Measurements from ENCODE around the gene DIMT1. TPM values are rescaled to one million over a fixed set of nuclear protein-coding genes. Genes with fewer than 3 reads are reported as not detected.
A peak's percentile ranks its signal among the peaks of the same experiment; 100 is the strongest.

The DIMT1 gene
- total RNA-seq (10 to 100 TPM in 1 of 2 donors, 1 to 10 TPM in 1; 8.8 to 12.6 TPM), polyA plus RNA-seq (10 to 100 TPM in 1 of 2 donors, 1 to 10 TPM in 1; 7.9 to 10.8 TPM)

GRCh38 chr5:62403411-62404250, at the start of gene DIMT1:
Gene DIMT1 (minus strand): TSS chr5:62403905. CDS start chr5:62403772, 133 bp downstream.
- no peaks in the 10 kb centered on the region for H3K9me3 ChIP-seq (ENCODE audit: control insufficient read depth in 4 of 4, low read length in 3 of 4)
- H3K27ac ChIP-seq (ENCODE audit: low read depth in 1 of 2, low read length in 2 of 2): peak within 1 kb of the TSS; percentile 94 to 98
- TF ChIP-seq RAD21 (IDR thresholded peaks at IDR 0.05) (no peak), SP1 (IDR thresholded peaks at IDR 0.05) (peak; percentile 85), EGR1 (IDR thresholded peaks at IDR 0.05; ENCODE audit: low read depth in 2 of 2) (peak; percentile 42 to 67), GABPA (IDR thresholded peaks at IDR 0.05 in 1 of 2, conservative IDR thresholded peaks at IDR 0.05 in 1 of 2) (peak in 1 of 2 donors; percentile 74), HNF4A (conservative IDR thresholded peaks at IDR 0.05) (peak; percentile 58 to 71), ZBTB33 (IDR thresholded peaks at IDR 0.05) (peak; percentile 66), RXRA (IDR thresholded peaks at IDR 0.05) (peak in 1 of 2 donors; percentile 28), CTCF (IDR thresholded peaks at IDR 0.05; ENCODE audit: low read depth, low read length, missing input control) (peak; percentile 0), ATF3 (IDR thresholded peaks at IDR 0.05) (no peak), FOXA1 (IDR thresholded peaks at IDR 0.05) (peak; percentile 59), MAX (IDR thresholded peaks at IDR 0.05) (peak; percentile 90), FOXA2 (IDR thresholded peaks at IDR 0.05) (no peak), NR2F2 (IDR thresholded peaks at IDR 0.05) (no peak), YY1 (IDR thresholded peaks at IDR 0.05) (peak; percentile 83), HNF4G (IDR thresholded peaks at IDR 0.05) (peak; percentile 8), TAF1 (conservative IDR thresholded peaks at IDR 0.05) (peak; percentile 46), REST (IDR thresholded peaks at IDR 0.05) (peak; percentile 59), JUND (IDR thresholded peaks at IDR 0.05) (peak; percentile 34 to 36)
- H3K9ac ChIP-seq (ENCODE audit: low read depth in 1 of 2, low read length in 2 of 2): peak within 1 kb of the TSS; percentile 86 to 99
- DNase-seq (ENCODE audit: low spot score): peak; percentile 91
- peak within 1 kb of the TSS; percentile 81 to 94 (median 84) for H3K4me3 ChIP-seq (ENCODE audit: low read depth in 1 of 3, low read length in 3 of 3)
- under 1% methylated on average over 66 of the region's 66 CpGs for WGBS
- peaks cover 0 to 17% (median 6%) of the 10 kb centered on the region in 4 donors for H3K4me1 ChIP-seq (ENCODE audit: control insufficient read depth in 4 of 4, insufficient read depth in 4 of 4, low read length in 3 of 4)
- H3K27me3 ChIP-seq (ENCODE audit: control insufficient read depth in 4 of 4, insufficient read depth in 4 of 4, low read length in 3 of 4): no peaks in the 10 kb centered on the region
- H3K36me3 ChIP-seq (ENCODE audit: control insufficient read depth in 4 of 4, insufficient read depth in 3 of 4, low read depth in 1 of 4, low read length in 3 of 4): peaks cover 1 to 5% (median 3%) of the 10 kb centered on the region in 4 donors

All from liver (tissue), 9 donors.